WTC11 (cell line): Measurements from ENCODE around the gene BCL11B.

ENCODE experiments used
- CTCF ChIP-seq: fragments of 200-600 bp; IDR thresholded peaks from 2 replicates; pipeline ENCODE4 v1.8.0; 2022; ENCODE audit warnings: antibody characterized with exemption
- HMGA2 ChIP-seq: fragments of 250-450 bp; sonication (Bioruptor Pico); IDR thresholded peaks from 2 replicates; pipeline ENCODE4 v1.4.0; 2021; ENCODE audit warnings: mild to moderate bottlenecking, moderate library complexity
- SMAD4 ChIP-seq: sonication (generic); formaldehyde crosslinking; IDR thresholded peaks from 2 replicates; pipeline ENCODE4 v1.8.0; 2022; ENCODE audit warnings: mild to moderate bottlenecking, missing genetic modification reagents
- ZNF263 ChIP-seq: sonication (generic); formaldehyde crosslinking; IDR thresholded peaks from 2 replicates; pipeline ENCODE4 v1.8.1; 2022; ENCODE audit warnings: low read depth, mild to moderate bottlenecking, moderate library complexity, missing genetic modification reagents

- TF ChIP-seq CTCF (no peak), ZNF263 (no peak), HMGA2 (CRISPR knock-in tag) (no peak), SMAD4 (CRISPR knock-in tag) (no peak)
Measured at GRCh38 chr14:99282261-99283050, 10.5 kb upstream of the BCL11B start.
